PFSK-1 (cell line): ENCODE data around the gene MAP6D1.

Experiments
- POLR2AphosphoS5 ChIP-seq: IDR thresholded peaks from 2 replicates; pipeline ENCODE4 v1.6.1; 2012; ENCODE audit warnings: low read depth, mild to moderate bottlenecking, control low read depth, low read length, moderate library complexity
- SIN3A ChIP-seq: IDR thresholded peaks from 2 replicates; pipeline ENCODE4 v1.6.1; 2012; ENCODE audit warnings: mild to moderate bottlenecking, low read length, moderate library complexity, borderline replicate concordance; ENCODE audit not compliant: insufficient read depth

DNA sequence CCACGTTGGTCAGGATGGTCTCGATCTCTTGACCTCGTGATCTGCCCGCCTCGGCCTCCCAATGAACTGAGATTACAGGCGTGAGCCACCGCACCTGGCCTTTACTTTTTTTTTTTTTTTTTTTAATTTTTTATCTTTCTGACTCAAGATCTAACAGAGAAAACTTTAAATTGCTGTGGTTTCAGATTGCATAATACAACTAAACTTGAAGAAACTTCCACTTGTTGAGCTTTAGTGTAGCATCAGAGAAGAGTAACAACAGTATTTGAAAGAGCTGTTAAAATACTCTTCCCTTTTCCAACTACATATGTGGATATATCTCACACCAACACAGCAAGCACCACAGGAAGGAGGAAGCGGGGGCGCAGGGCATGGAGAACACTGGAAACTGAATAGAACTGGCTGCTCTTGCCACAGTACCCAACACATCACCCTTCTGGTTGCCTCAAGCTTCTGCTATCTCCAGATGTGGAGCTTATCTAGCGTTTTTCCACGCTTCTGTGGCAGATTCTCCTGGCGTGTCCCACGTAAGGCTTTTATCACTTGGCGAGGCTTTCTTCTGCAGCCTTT is 45.4 kb downstream of the MAP6D1 start:
- no peak for TF ChIP-seq POLR2AphosphoS5
- TF ChIP-seq SIN3A: no peak
